Colon (tissue), 2 donors: ENCODE data around the gene SH3RF3.

Source experiments
- FAIRE-seq: peaks from 2 replicates; lab custom pipeline; 2012; peaks lifted over from hg19 to GRCh38; lab: Jason Lieb, UNC
- donor health status: control.
- donor health status: control.

The SH3RF3 gene

DNA sequence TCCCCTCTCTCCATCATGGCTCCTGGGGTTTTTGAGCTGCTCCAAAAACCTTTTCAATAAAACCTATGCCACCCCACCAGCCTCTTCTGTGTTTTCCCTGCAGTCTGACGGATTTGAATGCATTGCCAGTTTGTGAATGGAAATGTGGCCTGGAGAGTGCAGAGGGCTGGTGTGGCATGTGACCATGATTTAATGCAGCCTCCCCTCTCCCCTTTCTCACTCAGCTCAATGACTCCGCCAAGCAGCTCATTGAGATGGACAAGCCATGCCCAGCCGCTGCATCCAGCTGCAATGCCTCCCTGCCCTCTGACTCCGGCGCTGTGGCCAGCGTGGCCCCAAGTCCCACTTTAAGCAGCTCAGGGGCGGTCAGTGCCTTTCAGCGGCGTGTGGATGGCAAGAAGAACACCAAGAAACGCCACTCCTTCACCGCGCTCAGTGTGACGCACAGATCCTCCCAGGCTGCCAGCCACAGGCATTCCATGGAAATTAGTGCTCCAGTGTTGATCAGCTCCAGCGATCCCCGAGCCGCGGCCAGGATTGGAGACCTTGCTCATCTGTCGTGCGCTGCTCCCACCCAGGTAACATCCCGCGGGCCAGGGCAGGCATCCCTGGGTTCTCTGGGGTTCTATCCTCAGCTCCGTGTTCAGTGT, 269.5 kb downstream of the SH3RF3 start:
- FAIRE-seq = no peak

DNA sequence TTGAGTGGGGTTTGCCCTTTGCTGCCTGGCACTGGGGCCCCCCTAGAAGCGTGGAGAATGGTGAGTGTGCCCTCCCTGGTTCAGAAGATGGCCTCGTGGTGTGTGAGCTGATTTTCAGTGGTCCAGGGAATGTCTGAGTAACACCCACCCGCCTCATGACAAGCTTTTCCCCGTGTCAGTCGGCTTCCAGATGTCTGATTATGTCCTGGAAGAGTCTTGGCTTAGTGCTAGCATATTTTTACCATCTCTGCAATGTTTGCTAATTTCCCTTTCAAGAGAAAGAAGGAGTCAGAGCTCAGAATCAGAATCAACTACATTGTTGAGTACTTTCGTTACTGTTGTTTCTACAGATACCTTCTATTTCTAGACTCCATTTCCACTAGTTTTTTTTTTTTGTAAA, 270.1 kb downstream of the SH3RF3 start:
- FAIRE-seq = no peak

DNA sequence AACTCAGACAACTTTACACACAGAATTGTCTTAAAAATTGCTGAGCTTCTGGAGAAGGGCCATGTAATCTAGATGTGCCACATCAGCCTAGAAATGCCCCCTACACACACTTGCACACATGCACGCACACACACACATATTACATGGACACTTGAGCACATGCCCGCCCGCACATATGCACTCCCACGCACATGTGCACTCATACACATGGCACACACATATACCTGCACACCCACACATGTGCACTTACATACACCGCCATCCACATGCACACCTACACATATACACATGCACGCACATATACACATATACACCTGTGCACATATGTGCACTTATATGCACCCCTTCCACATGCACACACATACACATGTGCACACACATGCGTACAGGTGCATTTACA, 271.1 kb downstream of the SH3RF3 start:
- no peak for FAIRE-seq

- FAIRE-seq = no peak
Observed at GRCh38 chr2:109401370-109401769, 272.4 kb downstream of the SH3RF3 start.

DNA sequence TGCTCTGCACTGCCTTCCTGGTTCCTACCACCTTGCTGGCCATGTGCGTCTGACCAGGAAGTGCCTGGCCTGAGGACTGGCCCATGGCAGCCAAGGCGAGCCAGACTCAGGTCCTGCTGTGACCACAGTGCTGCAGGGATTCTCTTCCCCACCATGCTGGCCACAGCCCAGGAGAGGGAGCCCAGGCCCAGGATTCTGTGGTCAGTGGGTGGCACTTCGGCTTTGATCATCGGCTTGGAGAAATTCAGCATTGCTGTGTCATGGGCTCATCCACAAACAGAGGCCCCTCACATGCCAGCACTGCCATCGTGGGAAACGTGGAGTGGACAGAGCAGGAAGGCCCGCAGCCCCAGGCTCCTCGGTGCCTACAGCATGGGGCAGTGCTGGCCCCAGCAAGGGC, 273.2 kb downstream of the SH3RF3 start:
- no peak for FAIRE-seq

GRCh38 chr2:109402980-109403840, 274.2 kb downstream of the SH3RF3 start:
- FAIRE-seq = no peak

DNA sequence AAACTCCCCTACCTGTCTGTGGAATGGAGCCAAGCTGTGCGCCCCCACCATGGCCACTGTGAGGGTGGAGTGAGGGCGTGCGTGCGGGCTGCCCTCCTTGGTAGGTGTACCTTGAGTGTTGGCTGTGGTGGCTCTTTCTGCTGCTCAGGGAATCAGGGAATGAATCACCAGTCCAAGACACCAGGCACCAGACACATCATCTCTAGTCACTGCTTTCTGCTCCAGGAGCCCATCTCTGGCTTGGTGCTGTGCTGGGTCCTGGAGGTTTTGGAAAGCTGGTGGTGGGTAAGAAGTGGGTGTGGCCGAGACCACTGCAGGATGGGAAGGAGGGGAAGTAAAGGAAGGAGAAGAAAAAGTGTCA, 274.8 kb downstream of the SH3RF3 start:
- no peak for FAIRE-seq

GRCh38 chr2:109404681-109405080, 275.7 kb downstream of the SH3RF3 start:
- FAIRE-seq = no peak

- no peak for FAIRE-seq
Observed at GRCh38 chr2:109405873-109406272, 276.9 kb downstream of the SH3RF3 start.

DNA sequence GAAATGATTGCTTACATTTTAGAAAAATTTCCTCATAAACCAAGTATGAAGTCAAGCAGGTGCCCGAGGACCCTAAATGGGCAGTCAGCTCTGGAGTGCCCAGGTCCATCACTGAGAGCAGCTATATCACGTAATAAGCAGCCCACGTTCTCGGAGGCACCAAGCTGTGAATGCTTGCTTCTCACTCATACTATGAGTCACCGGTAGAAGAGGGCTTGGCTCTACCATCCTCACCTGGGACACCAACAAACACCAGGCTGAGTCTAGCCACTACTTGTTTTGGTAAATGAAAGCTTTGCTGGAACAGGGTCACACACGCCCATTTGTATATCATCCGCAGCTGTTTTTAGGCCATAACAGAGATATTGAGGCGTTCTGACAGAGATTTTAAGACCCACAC, 277.3 kb downstream of the SH3RF3 start:
- FAIRE-seq = no peak

DNA sequence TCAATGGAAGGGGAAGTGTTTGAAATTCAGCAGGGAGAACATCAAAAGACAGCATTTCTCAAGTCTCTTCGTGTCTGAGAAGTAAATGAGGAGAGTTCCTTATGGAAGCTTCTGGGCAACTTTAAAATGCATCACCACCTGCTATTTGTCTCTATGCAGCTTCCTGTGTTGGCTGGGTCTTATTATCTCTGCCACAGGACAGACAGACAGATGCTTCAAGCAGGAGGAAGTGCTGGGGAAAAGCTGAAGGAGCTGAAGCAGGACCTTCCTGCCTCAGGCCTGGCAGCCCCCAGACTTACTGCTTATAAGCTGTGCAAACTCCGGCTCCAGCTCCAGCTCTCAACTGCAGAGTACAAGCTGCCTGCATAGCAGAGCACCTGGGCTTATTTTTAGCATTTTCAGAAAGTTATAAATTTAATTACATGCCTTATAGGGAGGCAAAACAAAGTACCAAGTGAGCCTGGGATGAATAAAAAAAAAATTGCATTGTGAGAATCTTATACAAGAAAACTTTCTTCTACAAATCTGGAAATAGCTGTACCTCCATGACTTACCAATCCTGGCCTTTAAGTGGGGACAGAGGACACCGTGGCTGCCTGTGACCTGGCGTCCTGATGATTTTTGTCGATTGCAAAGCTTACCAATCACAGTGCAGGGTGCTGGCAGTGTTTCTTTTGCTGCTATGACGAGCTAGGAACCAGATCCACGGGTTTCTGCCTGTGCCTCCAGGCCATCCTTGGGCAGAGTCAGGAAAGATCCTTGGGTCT, 278.5 kb downstream of the SH3RF3 start:
- FAIRE-seq = no peak

GRCh38 chr2:109408043-109408335, 279.0 kb downstream of the SH3RF3 start:
- no peak for FAIRE-seq

GRCh38 chr2:109409321-109410038, 280.5 kb downstream of the SH3RF3 start:
- no peak for FAIRE-seq

DNA sequence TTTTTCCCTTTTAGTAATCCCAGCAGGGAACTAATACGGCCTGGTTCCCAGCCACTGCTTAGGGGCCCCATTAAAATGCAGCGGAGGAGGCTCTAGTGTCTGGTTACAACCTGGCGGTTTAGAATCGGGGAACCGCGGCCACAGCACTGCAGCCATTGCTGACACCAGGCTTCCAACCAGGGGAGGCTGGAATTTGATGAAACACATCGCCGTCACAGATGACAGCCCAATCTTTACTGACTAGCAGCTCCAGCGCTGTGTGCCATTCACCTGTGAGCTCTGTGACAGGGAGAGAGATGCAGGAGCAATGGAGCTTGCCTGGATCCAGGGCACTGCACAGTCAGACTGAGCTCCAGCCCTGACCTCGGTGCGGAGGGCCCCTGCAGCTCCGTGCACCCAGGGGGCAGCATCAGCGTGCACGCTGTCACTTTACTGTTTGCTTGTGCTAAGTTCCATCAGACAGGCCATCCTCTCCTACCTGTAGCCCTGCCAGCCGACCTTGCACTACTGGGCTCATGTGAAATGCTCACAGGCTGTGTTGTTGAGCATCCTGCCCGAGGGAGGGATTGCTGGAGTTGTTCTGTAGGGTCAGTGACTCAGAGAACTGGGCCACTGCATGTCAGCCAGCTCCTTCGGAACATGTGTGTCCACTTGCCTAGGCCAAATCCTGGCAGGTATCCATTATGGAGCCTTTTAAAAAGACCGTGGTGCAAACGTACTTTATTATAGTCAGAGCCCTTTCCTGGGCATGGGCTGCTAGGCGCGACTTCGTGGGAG, 281.2 kb downstream of the SH3RF3 start:
- FAIRE-seq = no peak

DNA sequence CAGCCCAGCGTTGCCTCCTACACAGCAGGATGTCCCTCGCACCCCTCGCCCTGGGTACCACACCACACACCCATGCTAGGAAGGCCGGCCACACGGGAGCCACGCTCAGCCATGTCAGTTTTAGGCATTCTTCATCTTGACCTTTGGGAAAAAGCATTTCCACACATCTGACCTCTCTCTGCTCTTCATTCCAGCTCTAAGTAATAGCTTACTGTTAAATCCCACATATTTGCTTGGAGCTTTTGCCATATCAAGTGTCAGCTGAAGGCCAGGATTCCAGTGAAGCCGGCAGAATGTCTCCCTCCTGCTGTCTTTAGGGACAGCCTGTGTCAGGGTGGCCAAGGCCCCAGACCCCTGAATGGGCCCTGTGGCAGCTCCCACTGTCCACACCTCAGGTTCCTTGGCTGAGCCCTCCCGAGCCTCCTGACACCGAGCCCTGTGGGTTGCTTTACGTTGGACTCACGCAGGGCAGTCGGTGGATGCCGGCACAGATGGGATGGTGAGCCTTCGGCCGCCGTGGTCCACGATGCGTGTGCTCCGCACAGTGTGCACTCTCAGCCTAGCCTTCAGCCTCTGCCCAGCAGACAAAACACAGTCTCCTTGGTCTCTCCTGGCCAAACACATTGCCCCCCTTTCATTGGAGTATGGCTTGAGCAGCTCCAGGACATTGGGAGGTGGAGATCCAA, 282.8 kb downstream of the SH3RF3 start:
- FAIRE-seq = no peak

- FAIRE-seq = no peak
Observed at GRCh38 chr2:109415581-109416013, 286.6 kb downstream of the SH3RF3 start.

DNA sequence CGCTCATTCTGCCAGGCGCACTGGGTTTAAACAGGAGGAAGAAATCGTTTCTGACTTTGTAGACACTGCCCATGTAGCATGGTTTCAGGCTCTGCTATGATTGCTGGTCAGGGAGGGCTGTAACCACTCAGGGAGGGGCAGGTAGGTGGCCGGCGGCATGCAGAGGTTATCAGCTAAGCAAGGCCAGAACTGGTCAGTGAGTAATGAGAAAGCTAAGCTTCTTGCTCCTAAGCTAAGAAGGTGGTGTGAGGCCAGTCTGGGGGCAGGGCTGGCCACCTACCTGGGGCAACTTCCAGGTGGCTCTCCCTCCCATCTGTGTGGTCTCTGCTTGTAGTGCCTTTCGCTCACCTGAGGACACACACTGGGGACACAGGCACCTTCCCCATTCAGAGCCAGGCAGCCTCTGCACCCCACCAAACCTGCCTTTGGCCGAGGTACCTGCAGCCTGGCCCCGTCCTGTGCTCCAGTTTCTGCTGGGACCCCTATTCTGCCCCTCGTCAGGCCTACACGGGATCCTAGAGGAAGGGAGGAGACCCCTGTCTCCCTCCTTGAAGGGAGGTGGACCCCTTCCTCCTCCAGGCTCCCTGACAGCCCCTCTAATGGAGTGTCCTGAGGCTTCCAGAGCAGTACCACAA, 288.8 kb downstream of the SH3RF3 start:
- FAIRE-seq = no peak

DNA sequence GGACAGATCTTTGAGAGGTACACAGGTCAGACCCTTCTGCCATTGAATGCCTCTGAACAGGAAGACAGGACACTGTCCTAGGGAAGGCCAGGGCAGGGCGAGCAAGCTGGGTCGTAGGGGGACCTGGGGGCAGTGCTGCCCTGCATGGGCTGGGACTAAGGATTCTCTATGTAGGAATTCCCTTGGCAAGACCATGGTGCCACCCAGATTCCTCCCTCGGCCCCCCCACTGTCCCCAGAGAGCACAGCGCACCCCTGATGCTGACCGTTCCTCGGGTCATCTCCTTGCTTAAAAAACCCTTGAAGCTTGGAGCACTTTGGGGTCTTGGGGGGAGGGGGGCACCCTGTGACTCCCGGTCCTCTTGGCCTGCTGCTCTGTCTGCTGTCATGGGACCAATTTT, 289.7 kb downstream of the SH3RF3 start:
- no peak for FAIRE-seq

DNA sequence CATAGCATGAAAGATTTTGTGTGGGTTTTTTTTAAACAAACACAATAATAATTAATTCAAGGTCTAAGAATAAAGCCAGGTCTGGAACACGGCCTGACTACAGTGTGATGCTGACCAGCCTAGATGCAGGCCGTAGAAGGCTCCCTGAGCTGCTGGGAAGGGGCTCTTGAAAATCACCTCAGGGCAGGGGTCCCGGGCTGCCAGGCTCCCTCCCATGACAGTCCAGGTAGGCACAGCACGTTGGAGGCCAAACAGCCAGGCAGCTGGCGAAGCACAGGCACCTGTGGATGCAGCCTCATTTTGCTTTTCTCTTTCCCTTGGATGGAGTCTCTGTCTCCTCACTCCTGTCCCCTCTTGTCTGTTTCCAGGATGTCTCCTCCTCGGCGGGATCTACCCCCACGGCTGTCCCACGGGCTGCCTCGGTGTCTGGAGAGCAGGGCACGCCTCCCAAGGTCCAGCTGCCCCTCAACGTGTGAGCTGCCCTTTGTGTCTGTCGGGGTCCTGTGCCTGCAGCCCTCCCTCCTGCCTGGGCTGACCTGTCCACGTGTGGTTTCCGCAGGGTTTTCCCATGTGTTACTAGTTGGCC, 290.3 kb downstream of the SH3RF3 start:
- no peak for FAIRE-seq

- FAIRE-seq = no peak
Observed at GRCh38 chr2:109419960-109420370, 291.0 kb downstream of the SH3RF3 start.
